GM12891 (cell line): Measurements from ENCODE around the gene IQCF2.

ENCODE experiments used
- DNase-seq: peaks from one replicate; pipeline ENCODE4 v3.0.0; 2011; ENCODE audit warnings: low spot score; ENCODE audit not compliant: insufficient read length
- FAIRE-seq: peaks from 2 replicates; lab custom pipeline; 2011; peaks lifted over from hg19 to GRCh38; lab: Jason Lieb, UNC
- PAX5 ChIP-seq: IDR thresholded peaks from 2 replicates; pipeline ENCODE4 v1.6.1; 2011; ENCODE audit warnings: low read length, moderate library complexity, mild to moderate bottlenecking; ENCODE audit not compliant: insufficient read depth, severe bottlenecking
- POLR2A ChIP-seq: IDR thresholded peaks from 2 replicates; pipeline ENCODE4 v1.6.1; 2011; ENCODE audit warnings: low read depth, low read length, control low read depth
- POLR2AphosphoS5 ChIP-seq: IDR thresholded peaks from 2 replicates; pipeline ENCODE4 v1.6.1; 2011; ENCODE audit warnings: low read depth, low read length, control low read depth
- POU2F2 ChIP-seq: IDR thresholded peaks from 2 replicates; pipeline ENCODE4 v1.6.1; 2011; ENCODE audit warnings: low read depth, mild to moderate bottlenecking, control low read depth, low read length, moderate library complexity
- SPI1 ChIP-seq: IDR thresholded peaks from 2 replicates; pipeline ENCODE4 v1.6.1; 2011; ENCODE audit warnings: low read depth, low read length, control low read depth
- TAF1 ChIP-seq: IDR thresholded peaks from 2 replicates; pipeline ENCODE4 v1.6.1; 2011; ENCODE audit warnings: low read depth, low read length, control low read depth

The IQCF2 gene

GRCh38 chr3:51875501-51875900 lies 14.1 kb downstream of the IQCF2 start, which contains the start of gene IQCF5:
Gene IQCF5, minus strand, starts transcription at chr3:51875601. Its CDS starts 70 bp downstream, at chr3:51875531.
- TF ChIP-seq POLR2AphosphoS5: no peak
- no peak for TF ChIP-seq TAF1
- TF ChIP-seq POU2F2: no peak
- TF ChIP-seq SPI1: no peak
- no peak for TF ChIP-seq PAX5
- TF ChIP-seq POLR2A: no peak
- DNase-seq (no peak), FAIRE-seq (no peak)

GRCh38 chr3:51876186-51876585 lies 14.8 kb downstream of the IQCF2 start:
- DNase-seq (no peak), FAIRE-seq (no peak)
- TF ChIP-seq POU2F2 (no peak), PAX5 (no peak), POLR2A (no peak), POLR2AphosphoS5 (no peak), TAF1 (no peak), SPI1 (no peak)

DNA sequence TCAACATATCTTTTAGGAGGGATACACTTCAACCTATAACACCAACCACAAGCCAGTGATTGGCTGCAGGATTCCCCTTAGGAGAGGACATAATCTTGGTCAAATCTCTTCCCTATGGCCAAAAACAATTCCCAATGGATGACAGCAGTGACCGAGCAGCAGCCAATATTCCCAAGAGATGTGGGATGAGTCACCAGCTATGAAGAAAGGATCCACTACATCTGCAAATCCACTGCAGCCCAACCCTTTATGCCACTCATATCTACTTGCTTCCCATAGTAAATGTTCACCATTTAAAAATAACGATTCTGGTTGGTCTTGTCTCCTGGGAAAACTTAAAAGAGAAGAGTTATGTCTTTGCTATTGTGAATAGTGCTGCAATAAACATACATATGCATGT lies 18.5 kb downstream of the IQCF2 start:
- no peak for TF ChIP-seq POLR2AphosphoS5
- TF ChIP-seq SPI1: no peak
- no peak for TF ChIP-seq TAF1
- FAIRE-seq (no peak), DNase-seq (no peak)

GRCh38 chr3:51886447-51886846 lies 25.0 kb downstream of the IQCF2 start:
- DNase-seq (no peak), FAIRE-seq (no peak)
- TF ChIP-seq PAX5 (no peak), POU2F2 (no peak), SPI1 (no peak), POLR2AphosphoS5 (no peak)

DNA sequence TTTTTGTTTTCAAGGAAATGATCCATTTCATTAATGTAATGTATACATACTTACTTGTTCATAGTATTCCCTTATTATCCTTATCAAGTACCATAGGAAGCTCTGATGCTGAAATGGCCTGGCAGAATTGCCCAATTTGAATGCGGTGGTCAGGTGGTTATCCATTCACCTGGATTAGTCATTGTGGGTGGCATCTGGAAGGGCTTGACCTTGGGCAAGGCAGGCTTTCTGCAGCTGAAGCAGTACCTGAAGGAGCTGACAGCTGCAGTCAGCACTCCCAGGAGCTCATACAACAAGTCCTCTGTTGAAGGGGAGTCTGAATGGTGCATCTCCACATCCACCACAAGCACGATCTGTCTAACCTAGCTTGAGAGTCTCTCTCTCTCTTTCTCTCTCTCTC lies 26.2 kb downstream of the IQCF2 start:
- TF ChIP-seq POLR2AphosphoS5 (no peak), POLR2A (no peak), TAF1 (no peak), POU2F2 (no peak), SPI1 (no peak), PAX5 (no peak)
- FAIRE-seq: no peak

DNA sequence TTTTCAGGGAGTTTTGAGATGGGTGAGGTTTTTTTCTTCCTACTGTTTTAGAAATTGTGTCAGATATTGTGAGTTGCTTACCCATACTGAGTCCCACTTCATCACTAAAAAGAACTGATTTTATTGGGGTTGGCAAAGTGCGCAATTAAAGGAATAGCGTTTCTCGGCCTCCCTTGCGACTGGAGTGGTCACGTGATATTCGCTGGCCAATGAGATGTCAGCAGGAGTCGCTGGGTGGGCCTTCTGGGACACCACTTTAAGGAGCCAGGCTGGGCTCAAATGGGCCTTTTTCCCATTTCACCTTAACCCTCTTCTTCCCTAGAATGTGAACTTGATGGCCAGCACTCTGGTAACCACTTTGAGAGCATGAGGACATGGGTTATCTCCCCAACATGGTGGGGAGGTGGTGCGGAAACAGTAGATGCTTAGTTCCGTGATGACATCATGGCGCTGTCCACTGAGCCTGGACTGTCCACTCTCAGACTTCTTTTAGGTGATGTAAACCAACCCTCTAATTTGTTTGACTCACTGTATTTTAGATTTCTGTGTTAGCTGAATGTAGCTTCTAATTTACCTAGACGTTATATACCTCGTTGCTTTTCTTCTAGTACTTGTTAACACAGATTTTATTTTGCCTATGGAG lies 27.2 kb downstream of the IQCF2 start:
- no peak for TF ChIP-seq POLR2A
- TF ChIP-seq POU2F2: no peak
- no peak for TF ChIP-seq PAX5
- no peak for TF ChIP-seq POLR2AphosphoS5
- no peak for TF ChIP-seq SPI1
- TF ChIP-seq TAF1: no peak
- FAIRE-seq (no peak), DNase-seq (no peak)

More for the DNA sequence above, 26.2 kb downstream of the IQCF2 start:
- DNase-seq: no peak

DNA sequence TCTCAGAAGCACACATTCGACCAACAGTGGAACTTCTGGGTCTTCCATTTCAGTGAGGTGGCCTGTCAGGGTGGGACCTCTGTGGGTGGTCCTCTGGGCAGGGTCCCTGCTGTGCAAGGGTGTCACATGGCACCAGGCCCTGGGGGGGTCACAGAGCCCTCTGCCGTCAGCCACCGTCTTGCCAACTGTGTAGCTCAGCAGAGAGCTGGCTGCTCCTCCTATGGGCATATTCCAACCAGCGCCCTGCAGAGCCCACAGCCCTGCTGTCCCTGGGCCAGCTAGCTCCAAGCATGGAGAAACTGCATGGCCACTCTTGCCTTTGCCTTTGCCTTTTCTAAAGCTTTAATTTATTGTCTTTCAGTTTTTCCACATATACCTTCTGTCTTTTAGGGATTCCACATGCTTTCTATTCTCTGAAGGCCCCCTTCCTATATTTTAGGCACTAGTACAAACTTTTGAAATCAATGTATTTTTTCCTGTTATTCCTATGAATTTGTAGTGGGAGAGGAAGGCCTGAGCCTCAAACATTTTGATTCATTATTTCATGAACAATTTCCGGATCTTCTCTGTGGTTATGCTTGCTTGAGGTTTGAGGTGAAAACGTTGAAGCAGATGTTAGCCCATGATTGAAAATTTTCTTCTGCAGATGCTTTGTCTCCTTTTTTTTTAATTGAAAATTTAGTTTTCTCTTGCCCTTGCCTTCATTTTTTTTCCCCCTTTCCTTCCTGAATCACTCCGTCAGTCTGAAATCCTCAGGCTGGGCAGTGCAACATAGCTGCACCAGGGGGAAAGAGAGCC lies 30.0 kb downstream of the IQCF2 start:
- DNase-seq (no peak), FAIRE-seq (no peak)
- TF ChIP-seq TAF1 (no peak), POLR2A (no peak), PAX5 (no peak), POU2F2 (no peak), POLR2AphosphoS5 (no peak), SPI1 (no peak)

GRCh38 chr3:51894391-51894790 lies 33.0 kb downstream of the IQCF2 start:
- DNase-seq (no peak), FAIRE-seq (no peak)
- TF ChIP-seq PAX5: no peak
- TF ChIP-seq POLR2A: no peak
- TF ChIP-seq POU2F2: no peak
- no peak for TF ChIP-seq SPI1
- TF ChIP-seq POLR2AphosphoS5: no peak
- no peak for TF ChIP-seq TAF1

- DNase-seq (no peak), FAIRE-seq (no peak)
- TF ChIP-seq POU2F2 (no peak), TAF1 (no peak), SPI1 (no peak)
These were observed 33.5 kb downstream of the IQCF2 start for GRCh38 chr3:51894939-51895338.
